ENCODE measurements around the gene STIP1. TPM values are rescaled to one million over a fixed set of nuclear protein-coding genes. Genes with fewer than 3 reads are reported as not detected.

Gene STIP1
- total and polyA plus RNA-seq, 2 donors (not counting 1 experiment from before 2014, with no cell fraction given), result 49.8 to 78.7 TPM

GRCh38 chr11:64201543-64201942 lies 15.6 kb downstream of the STIP1 start:
- Histone ChIP-seq H3K4me2 (replicated peaks; ENCODE audit: low read depth, low read length, poor library complexity, severe bottlenecking) (no peak overlapping the region), H3K27ac (ENCODE audit: low read length in 2 of 2) (no peak overlapping the region), H2AFZ (ENCODE audit: insufficient read depth, low read depth, low read length, poor library complexity, severe bottlenecking) (no peak overlapping the region), H3K9me3 (ENCODE audit: control extremely low read depth in 1 of 3, control insufficient read depth in 2 of 3, insufficient read depth in 1 of 3, low read length in 2 of 3) (no peaks in the 10 kb centered on the region), H3K9ac (ENCODE audit: low read length) (no peak overlapping the region), H3K79me2 (ENCODE audit: control insufficient read depth, insufficient read depth, low read length) (peaks cover 8% of the 10 kb centered on the region), H3K4me1 (ENCODE audit: control insufficient read depth in 2 of 2, insufficient read depth in 2 of 2, low read length in 2 of 2) (peaks cover 20 to 24% of the 10 kb centered on the region in 2 donors), H4K20me1 (ENCODE audit: control insufficient read depth, insufficient read depth, low read length, poor library complexity, severe bottlenecking) (no peaks in the 10 kb centered on the region), H3K27me3 (replicated peaks in 1 of 4; ENCODE audit: control extremely low read depth in 1 of 4, control insufficient read depth in 3 of 4, insufficient read depth in 4 of 4, low read length in 3 of 4) (no peaks in the 10 kb centered on the region), H3K36me3 (replicated peaks in 1 of 2; ENCODE audit: control extremely low read depth in 1 of 2, control insufficient read depth in 1 of 2, extremely low read depth in 1 of 2, insufficient read depth in 2 of 2, low read length in 1 of 2) (peaks cover 3 to 64% of the 10 kb centered on the region in 2 experiments), H3K4me3 (ENCODE audit: control extremely low read depth in 1 of 5, extremely low read depth in 1 of 5, insufficient read depth in 1 of 5, low read depth in 2 of 5, low read length in 4 of 5) (no peak overlapping the region)
- ChIA-PET CTCF (interaction anchor here (1.4 to 10.3 kb wide), 3 partner anchors 40 to 101 kb away, joined by 3 to 243 read pairs (median 141); partner anchors contain the start of genes CATSPERZ, ESRRA, FKBP2 and PLCB3), POLR2A (no interaction called here)
- Mint-ChIP-seq H3K9me3 (ENCODE audit: insufficient read depth) (no peaks in the 10 kb centered on the region), H3K4me3 (no peak overlapping the region), H3K27ac (no peak overlapping the region), H3K27me3 (no peaks in the 10 kb centered on the region), H3K4me1 (peaks cover 18% of the 10 kb centered on the region)
- intact Hi-C loops (cut with micrococcal nuclease), result loop anchor here (10.0 kb wide), 1 partner anchor 453 kb away; no protein-coding TSS in a partner anchor
- TF ChIP-seq EZH2 (IDR thresholded peaks at IDR 0.05; ENCODE audit: borderline replicate concordance, insufficient read depth, low read depth, low read length, poor library complexity, severe bottlenecking), result no peak
- TF ChIP-seq, protein P1, sequence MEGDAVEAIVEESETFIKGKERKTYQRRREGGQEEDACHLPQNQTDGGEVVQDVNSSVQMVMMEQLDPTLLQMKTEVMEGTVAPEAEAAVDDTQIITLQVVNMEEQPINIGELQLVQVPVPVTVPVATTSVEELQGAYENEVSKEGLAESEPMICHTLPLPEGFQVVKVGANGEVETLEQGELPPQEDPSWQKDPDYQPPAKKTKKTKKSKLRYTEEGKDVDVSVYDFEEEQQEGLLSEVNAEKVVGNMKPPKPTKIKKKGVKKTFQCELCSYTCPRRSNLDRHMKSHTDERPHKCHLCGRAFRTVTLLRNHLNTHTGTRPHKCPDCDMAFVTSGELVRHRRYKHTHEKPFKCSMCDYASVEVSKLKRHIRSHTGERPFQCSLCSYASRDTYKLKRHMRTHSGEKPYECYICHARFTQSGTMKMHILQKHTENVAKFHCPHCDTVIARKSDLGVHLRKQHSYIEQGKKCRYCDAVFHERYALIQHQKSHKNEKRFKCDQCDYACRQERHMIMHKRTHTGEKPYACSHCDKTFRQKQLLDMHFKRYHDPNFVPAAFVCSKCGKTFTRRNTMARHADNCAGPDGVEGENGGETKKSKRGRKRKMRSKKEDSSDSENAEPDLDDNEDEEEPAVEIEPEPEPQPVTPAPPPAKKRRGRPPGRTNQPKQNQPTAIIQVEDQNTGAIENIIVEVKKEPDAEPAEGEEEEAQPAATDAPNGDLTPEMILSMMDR (IDR thresholded peaks at IDR 0.05), result no peak
- DNase-seq, result no peak
- no peak for ATAC-seq (ENCODE audit: low read depth)
- 90% methylated on average over 2 of the region's 3 CpGs for WGBS (ENCODE audit: insufficient coverage)

- H3K9ac ChIP-seq (ENCODE audit: low read length), result no peak overlapping the region
- WGBS (ENCODE audit: insufficient coverage), result 96% methylated on average over 9 of the region's 9 CpGs
- intact Hi-C loops (cut with micrococcal nuclease), result loop anchor here (10.0 kb wide), 1 partner anchor 452 kb away; no protein-coding TSS in a partner anchor
- Mint-ChIP-seq H3K27ac (no peak overlapping the region), H3K9me3 (ENCODE audit: insufficient read depth) (no peaks in the 10 kb centered on the region), H3K4me3 (no peak overlapping the region), H3K27me3 (no peaks in the 10 kb centered on the region), H3K4me1 (peaks cover 30% of the 10 kb centered on the region)
- no peak overlapping the region for H3K27ac ChIP-seq (ENCODE audit: low read length in 2 of 2)
- no peak overlapping the region for H2AFZ ChIP-seq (ENCODE audit: insufficient read depth, low read depth, low read length, poor library complexity, severe bottlenecking)
- H4K20me1 ChIP-seq (ENCODE audit: control insufficient read depth, insufficient read depth, low read length, poor library complexity, severe bottlenecking), result peaks cover 3% of the 10 kb centered on the region
- no peaks in the 10 kb centered on the region for H3K27me3 ChIP-seq (replicated peaks in 1 of 4; ENCODE audit: control extremely low read depth in 1 of 4, control insufficient read depth in 3 of 4, insufficient read depth in 4 of 4, low read length in 3 of 4)
- H3K4me3 ChIP-seq (ENCODE audit: control extremely low read depth in 1 of 5, extremely low read depth in 1 of 5, insufficient read depth in 1 of 5, low read depth in 2 of 5, low read length in 4 of 5), result no peak overlapping the region
- H3K4me2 ChIP-seq (replicated peaks; ENCODE audit: low read depth, low read length, poor library complexity, severe bottlenecking), result no peak overlapping the region
- H3K4me1 ChIP-seq (ENCODE audit: control insufficient read depth in 2 of 2, insufficient read depth in 2 of 2, low read length in 2 of 2), result peaks cover 23 to 32% of the 10 kb centered on the region in 2 donors
- no peak for TF ChIP-seq EZH2 (IDR thresholded peaks at IDR 0.05; ENCODE audit: borderline replicate concordance, insufficient read depth, low read depth, low read length, poor library complexity, severe bottlenecking)
- TF ChIP-seq, protein P1 (IDR thresholded peaks at IDR 0.05), result no peak
- H3K36me3 ChIP-seq (replicated peaks in 1 of 2; ENCODE audit: control extremely low read depth in 1 of 2, control insufficient read depth in 1 of 2, extremely low read depth in 1 of 2, insufficient read depth in 2 of 2, low read length in 1 of 2), result peaks cover 0 to 50% of the 10 kb centered on the region in 2 experiments
- POLR2A ChIA-PET, result interaction anchor here (4.7 kb wide), 1 partner anchor 101 kb away, joined by 21 read pairs; the partner anchor contains the start of gene ESRRA
- ATAC-seq (ENCODE audit: low read depth), result no peak
- DNase-seq, result no peak
- CTCF ChIA-PET, result interaction anchor here (2.4 to 10.3 kb wide), 7 partner anchors 11 to 452 kb away, joined by 6 to 243 read pairs (median 53); partner anchors contain the start of genes CATSPERZ, ESRRA, PLCB3 and PPP1R14B
- H3K79me2 ChIP-seq (ENCODE audit: control insufficient read depth, insufficient read depth, low read length), result peaks cover 19% of the 10 kb centered on the region
- H3K9me3 ChIP-seq (ENCODE audit: control extremely low read depth in 1 of 3, control insufficient read depth in 2 of 3, insufficient read depth in 1 of 3, low read length in 2 of 3), result no peaks in the 10 kb centered on the region
Measured at GRCh38 chr11:64202992-64203391, 17.0 kb downstream of the STIP1 start.
